GM06990 (cell line): Measurements from ENCODE around the gene NCMAP.

Experiments
- DNase-seq: peaks from one replicate; pipeline ENCODE4 v3.0.0-alpha.2; 2011; ENCODE audit not compliant: insufficient read length; ENCODE audit errors: extremely low read depth
- H3K27me3 ChIP-seq: replicated peaks from 2 replicates; pipeline ENCODE4 v1.6.0; 2011; ENCODE audit warnings: low read length; ENCODE audit not compliant: control insufficient read depth, insufficient read depth
- H3K36me3 ChIP-seq: 2 replicates; pipeline ENCODE4 v1.5.1; 2011; ENCODE audit warnings: low read length; ENCODE audit not compliant: control insufficient read depth, insufficient read depth
- H3K4me3 ChIP-seq: replicated peaks from 2 replicates; pipeline ENCODE4 v1.5.1; 2011; ENCODE audit warnings: low read depth, mild to moderate bottlenecking, control low read depth, low read length
- TF ChIP-seq, protein P1 (sequence below): IDR thresholded peaks from 2 replicates; pipeline ENCODE4 v1.5.1; 2011; ENCODE audit warnings: low read length, control low read depth, mild to moderate bottlenecking, inconsistent platforms; ENCODE audit not compliant: insufficient read depth, poor library complexity, severe bottlenecking

Gene NCMAP

DNA sequence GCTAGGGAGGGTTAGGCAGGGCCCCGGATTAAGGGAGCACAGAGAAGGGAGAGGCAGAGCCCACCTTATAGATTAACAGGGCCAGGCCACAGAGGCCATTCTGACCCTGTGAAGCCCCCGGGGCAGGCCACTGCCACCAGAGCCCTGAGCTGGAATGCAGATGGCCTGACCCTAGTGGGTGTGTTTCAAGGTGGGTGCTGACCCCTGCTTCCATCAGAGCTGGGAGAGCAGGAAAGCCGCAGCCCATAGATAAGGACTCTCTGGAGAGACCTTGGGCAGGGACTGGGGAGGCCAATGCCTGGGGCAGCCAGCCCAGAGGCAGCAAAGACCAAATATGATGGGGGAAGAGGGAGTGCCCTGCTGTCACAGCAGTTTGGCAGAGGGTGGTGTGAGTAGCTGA lies 35.9 kb downstream of the NCMAP start:
- no peak for DNase-seq
- Histone ChIP-seq H3K27me3 (no peaks in the 10 kb centered on the region; the same call in 1 of the 2 replicates), H3K36me3 (no peaks in the 10 kb centered on the region), H3K4me3 (no peak overlapping the region)
- TF ChIP-seq, protein P1, sequence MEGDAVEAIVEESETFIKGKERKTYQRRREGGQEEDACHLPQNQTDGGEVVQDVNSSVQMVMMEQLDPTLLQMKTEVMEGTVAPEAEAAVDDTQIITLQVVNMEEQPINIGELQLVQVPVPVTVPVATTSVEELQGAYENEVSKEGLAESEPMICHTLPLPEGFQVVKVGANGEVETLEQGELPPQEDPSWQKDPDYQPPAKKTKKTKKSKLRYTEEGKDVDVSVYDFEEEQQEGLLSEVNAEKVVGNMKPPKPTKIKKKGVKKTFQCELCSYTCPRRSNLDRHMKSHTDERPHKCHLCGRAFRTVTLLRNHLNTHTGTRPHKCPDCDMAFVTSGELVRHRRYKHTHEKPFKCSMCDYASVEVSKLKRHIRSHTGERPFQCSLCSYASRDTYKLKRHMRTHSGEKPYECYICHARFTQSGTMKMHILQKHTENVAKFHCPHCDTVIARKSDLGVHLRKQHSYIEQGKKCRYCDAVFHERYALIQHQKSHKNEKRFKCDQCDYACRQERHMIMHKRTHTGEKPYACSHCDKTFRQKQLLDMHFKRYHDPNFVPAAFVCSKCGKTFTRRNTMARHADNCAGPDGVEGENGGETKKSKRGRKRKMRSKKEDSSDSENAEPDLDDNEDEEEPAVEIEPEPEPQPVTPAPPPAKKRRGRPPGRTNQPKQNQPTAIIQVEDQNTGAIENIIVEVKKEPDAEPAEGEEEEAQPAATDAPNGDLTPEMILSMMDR = no peak

DNA sequence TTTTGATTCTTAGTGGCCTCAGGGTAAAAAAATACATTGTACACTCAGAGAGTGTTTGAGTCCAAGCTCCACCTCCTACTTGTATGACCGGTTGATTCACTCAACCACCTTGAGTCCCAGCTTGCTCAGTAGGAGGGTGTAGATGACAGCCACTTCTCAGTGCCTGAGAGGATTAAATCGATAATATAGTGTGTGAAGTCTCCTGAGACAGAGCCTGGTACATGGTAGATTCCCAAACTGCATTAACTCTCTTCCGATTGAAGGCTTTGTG lies 38.4 kb downstream of the NCMAP start:
- TF ChIP-seq, protein P1 = no peak
- Histone ChIP-seq H3K27me3 (no peaks in the 10 kb centered on the region), H3K4me3 (no peak overlapping the region), H3K36me3 (no peaks in the 10 kb centered on the region)
- DNase-seq = no peak

DNA sequence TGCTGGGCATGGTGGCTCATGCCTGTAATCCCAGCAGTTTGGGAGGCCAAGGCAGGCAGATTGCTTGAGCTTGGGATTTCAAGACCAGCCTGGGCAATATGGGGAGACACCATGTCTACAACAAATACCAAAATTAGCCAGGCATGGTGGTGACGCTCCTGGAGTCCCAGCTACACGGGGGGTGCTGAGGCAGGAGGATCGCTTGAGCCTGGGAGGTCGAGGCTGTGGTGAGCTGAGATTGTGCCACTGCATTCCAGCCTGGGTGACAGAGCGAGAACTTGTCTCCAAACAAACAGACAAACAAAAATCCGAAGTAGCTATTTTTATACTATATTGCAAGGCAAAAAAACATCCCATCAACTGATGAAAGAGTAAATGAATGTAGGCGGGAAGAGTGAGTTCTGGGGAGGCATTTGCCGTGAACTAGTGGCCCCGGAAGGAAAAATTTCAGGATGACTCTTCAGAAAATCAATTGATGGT lies 40.6 kb downstream of the NCMAP start:
- Histone ChIP-seq H3K36me3 (no peaks in the 10 kb centered on the region), H3K27me3 (no peaks in the 10 kb centered on the region), H3K4me3 (no peak overlapping the region)
- DNase-seq = no peak
- TF ChIP-seq, protein P1 = no peak

DNA sequence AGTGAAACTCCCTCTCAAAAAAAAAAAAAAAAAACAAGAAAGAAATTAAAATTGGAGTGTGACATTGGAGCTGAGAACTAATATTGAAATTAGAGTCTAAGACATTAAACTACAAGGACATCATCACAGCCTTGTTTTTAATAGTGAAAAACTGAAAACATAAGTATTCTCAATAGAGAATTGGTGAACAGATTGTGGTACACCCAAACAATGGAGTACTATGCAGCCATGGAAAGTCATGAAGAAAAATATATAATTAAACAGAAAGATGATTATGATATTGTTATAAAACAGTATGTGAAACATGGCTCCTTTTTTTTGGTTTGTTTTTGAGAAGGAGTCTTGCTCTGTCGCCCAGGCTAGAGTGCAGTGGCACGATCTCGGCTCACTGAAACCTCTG lies 43.4 kb downstream of the NCMAP start:
- H3K27me3 ChIP-seq = no peaks in the 10 kb centered on the region
- H3K36me3 ChIP-seq = no peaks in the 10 kb centered on the region
- TF ChIP-seq, protein P1 = no peak
- H3K4me3 ChIP-seq = no peak overlapping the region
- DNase-seq = no peak

DNA sequence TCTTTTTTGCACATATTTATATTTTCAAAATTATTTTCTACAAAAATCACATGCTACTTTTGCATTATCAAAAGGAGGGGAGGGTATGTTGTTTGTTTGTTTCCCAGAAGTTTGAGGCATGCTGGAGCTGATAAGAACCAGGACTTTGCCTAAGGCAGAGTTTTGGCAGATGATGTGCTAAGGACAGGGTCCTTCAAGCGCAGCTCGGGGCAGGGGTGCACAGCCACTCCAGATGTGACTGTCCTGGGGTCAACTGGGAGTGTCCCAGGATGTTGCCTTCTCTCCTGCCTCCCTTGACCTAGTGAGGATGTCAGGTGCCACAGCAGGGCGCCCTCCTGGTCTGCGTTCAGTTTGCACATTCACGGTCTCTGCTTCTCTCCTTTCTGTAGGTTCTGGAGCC lies 44.7 kb downstream of the NCMAP start:
- H3K27me3 ChIP-seq = peaks cover 1% of the 10 kb centered on the region; the same call in 1 of the 2 replicates
- TF ChIP-seq, protein P1 = no peak
- H3K4me3 ChIP-seq = no peak overlapping the region
- no peak for DNase-seq
- no peaks in the 10 kb centered on the region for H3K36me3 ChIP-seq
